IPS-11a (cell line): ENCODE results near the gene SOWAHA.
"Not testable (repeated sequence)": the region's sequence is repeated elsewhere in the genome, so short reads cannot be mapped to it uniquely, and the experiment has no call there.

Experiments
- H3K4me3 ChIP-seq: one replicate; pipeline ENCODE4 v1.5.1; 2013; ENCODE audit warnings: low read depth, low read length, control low read depth

The SOWAHA gene

GRCh38 chr5:132806804-132807162 lies 6.3 kb upstream of the SOWAHA start:
- H3K4me3 ChIP-seq, result not testable (repeated sequence)

DNA sequence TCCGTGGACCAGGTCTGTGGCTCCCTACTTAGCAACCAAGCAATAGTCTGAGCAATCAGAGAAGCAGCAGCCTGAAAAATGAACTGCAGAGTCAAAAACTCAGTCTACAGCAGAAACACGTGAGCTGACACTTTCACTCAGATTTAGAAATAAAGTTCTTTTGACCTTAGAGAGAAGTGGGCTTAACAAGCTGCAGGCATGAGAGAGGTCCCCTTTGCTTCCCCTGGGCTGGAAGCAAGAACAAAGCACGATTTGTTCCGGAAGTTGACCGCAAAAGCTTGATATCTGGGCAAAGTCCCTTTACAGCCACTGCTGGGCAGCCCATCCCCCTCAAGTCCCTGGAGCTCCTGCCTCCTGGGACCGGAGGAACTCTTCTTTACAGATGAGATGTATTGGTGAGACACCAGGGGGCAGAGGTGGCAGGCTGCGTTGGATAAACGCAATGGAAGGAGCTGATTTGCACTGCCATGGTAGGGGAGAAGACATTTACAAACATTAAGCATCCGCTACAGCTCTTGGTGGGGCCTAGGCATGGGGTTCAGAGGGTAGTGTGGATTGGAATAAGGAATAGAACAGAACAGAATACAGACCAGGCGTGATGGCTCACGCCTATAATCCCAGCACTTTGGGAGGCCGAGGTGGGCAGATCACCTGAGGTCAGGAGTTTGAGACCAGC lies 5.8 kb upstream of the SOWAHA start:
- H3K4me3 ChIP-seq, result no peak overlapping the region

GRCh38 chr5:132808448-132808847 lies 4.7 kb upstream of the SOWAHA start:
- no peak overlapping the region for H3K4me3 ChIP-seq

DNA sequence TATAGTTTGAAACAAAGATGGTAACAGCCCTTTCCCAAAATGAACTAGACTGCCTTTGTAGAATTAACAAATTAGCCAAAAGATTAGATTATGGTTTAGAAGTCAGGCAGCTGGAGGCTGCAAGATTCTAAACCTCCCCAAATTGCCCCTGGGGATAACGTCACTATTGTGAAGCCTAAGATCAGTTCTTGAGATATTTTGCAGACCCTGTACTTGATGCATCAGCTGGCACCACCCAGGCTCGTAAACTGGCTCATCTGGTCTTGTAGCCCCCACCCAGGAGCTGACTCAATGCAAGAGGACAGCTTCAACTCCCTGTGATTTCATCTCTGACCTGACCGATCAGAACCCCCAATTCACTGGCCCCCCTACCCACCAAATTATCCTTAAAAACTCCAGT lies 4.2 kb upstream of the SOWAHA start:
- H3K4me3 ChIP-seq, result no peak overlapping the region

GRCh38 chr5:132810605-132811004 lies 2.5 kb upstream of the SOWAHA start:
- no peak overlapping the region for H3K4me3 ChIP-seq

- H3K4me3 ChIP-seq, result no peak overlapping the region
Observed at GRCh38 chr5:132812123-132812765, 858 bp upstream of the SOWAHA start.

DNA sequence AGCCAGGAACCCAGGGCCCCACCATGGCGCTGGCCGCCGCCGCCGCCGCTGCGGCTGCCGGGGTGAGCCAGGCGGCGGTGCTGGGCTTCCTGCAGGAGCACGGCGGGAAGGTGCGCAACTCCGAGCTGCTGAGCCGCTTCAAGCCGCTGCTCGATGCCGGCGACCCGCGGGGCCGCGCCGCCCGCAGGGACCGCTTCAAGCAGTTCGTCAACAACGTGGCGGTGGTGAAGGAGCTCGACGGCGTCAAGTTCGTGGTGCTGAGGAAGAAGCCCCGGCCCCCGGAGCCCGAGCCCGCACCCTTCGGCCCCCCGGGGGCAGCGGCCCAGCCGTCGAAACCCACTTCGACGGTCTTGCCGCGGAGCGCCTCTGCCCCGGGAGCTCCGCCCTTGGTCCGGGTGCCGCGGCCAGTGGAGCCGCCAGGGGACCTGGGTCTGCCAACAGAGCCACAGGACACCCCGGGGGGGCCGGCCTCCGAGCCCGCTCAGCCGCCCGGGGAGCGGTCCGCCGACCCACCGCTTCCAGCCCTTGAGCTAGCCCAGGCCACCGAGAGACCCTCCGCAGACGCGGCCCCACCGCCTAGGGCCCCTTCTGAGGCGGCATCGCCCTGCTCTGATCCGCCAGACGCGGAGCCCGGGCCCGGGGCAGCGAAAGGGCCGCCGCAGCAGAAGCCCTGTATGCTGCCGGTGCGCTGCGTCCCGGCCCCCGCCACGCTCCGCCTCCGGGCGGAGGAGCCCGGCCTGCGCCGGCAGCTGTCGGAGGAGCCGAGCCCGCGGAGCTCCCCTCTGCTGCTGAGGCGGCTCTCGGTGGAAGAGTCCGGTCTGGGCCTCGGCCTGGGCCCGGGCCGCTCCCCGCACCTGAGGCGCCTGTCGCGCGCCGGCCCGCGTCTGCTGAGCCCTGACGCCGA lies 749 bp downstream of the SOWAHA start:
- no peak overlapping the region for H3K4me3 ChIP-seq

- no peak overlapping the region for H3K4me3 ChIP-seq
Observed at GRCh38 chr5:132814503-132815294, 1.6 kb downstream of the SOWAHA start.

GRCh38 chr5:132815454-132815853 lies 2.4 kb downstream of the SOWAHA start:
- no peak overlapping the region for H3K4me3 ChIP-seq

GRCh38 chr5:132816083-132816482 lies 3.0 kb downstream of the SOWAHA start:
- H3K4me3 ChIP-seq, result no peak overlapping the region

DNA sequence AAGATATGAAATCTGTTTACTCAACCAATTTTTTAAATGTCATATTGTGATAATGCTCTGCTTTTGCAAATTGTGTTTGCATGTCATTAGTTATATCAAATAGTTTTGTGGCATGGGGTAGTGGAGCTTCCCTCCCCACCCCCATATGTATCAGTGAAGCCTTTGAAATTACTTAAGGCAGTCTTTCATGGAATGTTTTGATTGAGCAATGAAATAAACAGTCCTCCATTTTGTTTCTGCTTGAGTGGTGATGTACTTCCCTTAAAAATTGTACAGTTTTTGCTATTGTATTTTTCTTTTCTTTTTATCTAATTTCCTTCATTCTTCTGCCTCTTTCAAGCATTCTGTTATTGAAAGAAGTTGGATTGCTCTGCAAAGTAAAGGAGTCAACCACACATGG lies 3.5 kb downstream of the SOWAHA start:
- no peak overlapping the region for H3K4me3 ChIP-seq

DNA sequence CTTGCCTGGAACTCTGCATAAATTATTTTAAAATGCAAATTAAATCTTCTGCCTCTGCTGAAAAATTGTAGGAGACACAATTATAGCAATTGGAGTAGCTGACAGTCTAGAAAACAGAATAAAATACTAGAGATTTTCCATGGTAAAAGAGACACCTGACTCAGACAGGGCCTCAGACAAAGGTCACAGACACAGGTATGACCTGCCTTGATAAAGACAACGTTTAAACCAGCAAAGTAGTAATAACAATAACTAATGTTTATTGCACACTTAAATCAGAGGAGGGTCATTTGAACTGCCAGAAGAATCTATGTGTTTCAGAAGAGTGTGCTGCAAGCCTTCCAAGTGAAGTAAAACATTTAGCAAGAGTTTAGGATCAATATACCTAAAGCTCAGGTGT lies 3.9 kb downstream of the SOWAHA start:
- no peak overlapping the region for H3K4me3 ChIP-seq

DNA sequence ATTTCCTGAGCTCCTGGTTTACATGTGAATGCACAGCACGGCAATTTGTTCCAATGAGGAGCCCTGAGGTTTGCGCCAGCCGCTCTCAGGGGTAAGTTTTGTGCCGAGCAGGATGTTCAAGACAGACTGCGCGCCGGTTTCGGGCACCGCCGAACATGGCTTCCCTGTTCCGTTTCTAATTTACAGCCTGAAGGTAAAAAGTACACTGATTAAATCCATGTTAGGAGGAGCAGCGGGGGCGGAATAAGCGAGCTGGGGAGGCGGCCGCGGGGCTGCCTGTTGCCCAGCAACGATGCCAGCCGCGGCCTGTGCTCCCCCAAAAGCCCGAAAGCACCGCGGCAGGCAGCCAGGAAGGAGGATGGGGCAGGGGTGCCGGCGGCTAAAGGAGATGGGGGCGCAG lies 6.4 kb downstream of the SOWAHA start:
- H3K4me3 ChIP-seq, result no peak overlapping the region

- H3K4me3 ChIP-seq, result no peak overlapping the region
Observed at GRCh38 chr5:132820162-132820754, 7.2 kb downstream of the SOWAHA start.

DNA sequence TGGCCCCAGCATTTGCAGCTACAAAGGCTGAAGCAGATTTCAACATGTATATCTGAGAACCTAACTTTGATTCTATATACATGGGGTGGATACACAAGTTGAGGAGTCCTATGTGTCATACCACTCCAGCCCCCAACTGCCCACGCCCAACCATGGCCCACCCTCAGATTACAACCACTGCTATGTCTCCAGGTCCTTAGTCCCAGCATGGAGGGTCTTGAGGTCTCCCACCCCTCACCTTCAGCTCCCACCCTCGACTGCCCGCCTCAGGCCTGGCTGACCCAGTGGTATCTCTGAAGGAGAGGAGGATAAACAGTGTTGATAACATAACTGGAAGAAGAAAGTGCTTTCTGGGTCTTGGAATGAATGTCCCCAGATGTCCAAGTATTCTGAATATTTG lies 8.2 kb downstream of the SOWAHA start:
- no peak overlapping the region for H3K4me3 ChIP-seq

DNA sequence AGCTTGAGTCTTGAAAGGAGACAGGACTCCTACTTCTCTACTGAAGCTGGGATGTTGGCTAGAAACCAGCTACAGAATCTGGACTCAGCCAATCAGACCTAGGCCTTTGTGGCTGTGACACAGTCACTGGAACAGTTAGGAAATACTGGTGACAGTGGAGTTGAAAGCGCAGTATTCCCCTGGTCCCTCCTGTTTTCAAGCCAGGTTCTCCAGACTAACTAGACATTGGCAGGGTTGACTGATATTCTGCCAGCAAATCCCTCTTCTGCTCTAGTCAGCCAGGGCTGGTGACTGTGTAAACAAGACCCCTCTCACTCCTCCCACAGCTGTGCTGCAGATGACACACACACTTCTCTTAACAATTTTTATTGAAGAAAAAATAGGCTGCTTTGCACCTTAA lies 8.7 kb downstream of the SOWAHA start:
- H3K4me3 ChIP-seq, result no peak overlapping the region

DNA sequence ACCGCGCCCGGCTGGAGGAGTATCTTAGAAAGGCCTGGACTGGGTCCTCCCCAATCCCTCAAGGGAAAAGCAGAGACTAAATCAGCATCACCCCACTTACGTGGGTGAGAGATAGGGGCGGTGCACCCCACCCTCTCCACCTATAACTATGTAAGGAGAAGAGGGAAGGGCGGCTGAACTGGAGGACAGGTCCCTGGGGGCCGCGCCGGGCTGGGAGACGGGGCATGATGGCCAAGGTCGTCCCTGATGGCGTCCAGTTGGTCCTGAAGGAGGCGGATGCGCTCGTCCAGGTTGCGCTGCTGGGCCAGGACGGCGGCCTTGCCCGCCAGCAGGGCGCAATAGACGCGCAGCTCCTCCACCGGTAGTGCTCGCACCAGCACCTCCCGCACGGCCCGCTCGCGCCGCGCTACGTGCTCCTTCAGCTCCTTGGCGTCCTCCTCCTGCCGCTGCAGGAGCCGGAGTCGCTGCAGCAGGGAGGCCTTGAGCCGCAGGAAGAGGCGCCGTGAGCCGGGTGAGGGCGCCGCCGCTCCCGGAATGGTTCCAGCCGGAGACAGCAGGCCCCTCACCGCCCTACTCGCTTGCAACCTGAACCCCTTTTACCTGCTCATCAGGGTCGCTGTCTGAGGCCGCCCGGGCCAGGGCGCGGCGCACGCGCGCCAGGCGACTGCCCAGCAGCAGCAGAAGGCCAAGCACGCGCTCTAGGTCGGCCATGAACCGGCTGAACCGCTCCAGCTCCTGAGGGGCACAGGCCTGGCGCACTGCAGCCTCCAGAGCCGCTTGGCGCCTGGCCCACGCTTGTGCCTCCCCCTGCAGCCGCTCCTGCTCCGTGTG lies 9.8 kb downstream of the SOWAHA start:
- H3K4me3 ChIP-seq, result peak overlapping the region; percentile 4

- no peak overlapping the region for H3K4me3 ChIP-seq
Observed at GRCh38 chr5:132823481-132824050, 10.5 kb downstream of the SOWAHA start.

- no peak overlapping the region for H3K4me3 ChIP-seq
Observed at GRCh38 chr5:132824426-132824825, 11.3 kb downstream of the SOWAHA start.
